ENCODE results near the gene CACNA1E. TPM values are rescaled to one million over a fixed set of nuclear protein-coding genes. Genes with fewer than 3 reads are reported as not detected.

CACNA1E gene
- total RNA-seq, 1 donor, result not detected

DNA sequence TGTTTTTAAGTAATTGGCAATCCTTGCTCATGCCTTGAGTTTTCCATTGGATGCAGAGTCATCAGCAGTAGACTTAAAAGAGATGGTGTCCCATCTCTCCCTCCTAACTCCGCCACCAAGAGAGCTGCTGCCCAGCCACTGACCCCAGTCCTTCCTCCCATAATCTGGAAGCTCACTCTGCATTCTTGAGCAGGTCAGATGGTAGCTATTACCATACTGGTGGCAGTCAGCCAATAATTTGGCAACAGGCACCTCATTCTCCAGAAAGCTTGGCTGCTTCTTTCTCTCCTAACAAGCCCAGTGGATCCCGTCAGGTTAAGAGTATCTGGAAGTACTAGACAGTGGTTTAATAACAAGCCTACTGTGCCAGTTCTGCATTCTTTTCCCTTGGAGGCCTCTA, 306.1 kb downstream of the CACNA1E start:
- no peak for DNase-seq (ENCODE audit: low read depth)
- TF ChIP-seq, protein P1, sequence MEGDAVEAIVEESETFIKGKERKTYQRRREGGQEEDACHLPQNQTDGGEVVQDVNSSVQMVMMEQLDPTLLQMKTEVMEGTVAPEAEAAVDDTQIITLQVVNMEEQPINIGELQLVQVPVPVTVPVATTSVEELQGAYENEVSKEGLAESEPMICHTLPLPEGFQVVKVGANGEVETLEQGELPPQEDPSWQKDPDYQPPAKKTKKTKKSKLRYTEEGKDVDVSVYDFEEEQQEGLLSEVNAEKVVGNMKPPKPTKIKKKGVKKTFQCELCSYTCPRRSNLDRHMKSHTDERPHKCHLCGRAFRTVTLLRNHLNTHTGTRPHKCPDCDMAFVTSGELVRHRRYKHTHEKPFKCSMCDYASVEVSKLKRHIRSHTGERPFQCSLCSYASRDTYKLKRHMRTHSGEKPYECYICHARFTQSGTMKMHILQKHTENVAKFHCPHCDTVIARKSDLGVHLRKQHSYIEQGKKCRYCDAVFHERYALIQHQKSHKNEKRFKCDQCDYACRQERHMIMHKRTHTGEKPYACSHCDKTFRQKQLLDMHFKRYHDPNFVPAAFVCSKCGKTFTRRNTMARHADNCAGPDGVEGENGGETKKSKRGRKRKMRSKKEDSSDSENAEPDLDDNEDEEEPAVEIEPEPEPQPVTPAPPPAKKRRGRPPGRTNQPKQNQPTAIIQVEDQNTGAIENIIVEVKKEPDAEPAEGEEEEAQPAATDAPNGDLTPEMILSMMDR (IDR thresholded peaks at IDR 0.05; ENCODE audit: insufficient read depth, low read length), result no peak

DNA sequence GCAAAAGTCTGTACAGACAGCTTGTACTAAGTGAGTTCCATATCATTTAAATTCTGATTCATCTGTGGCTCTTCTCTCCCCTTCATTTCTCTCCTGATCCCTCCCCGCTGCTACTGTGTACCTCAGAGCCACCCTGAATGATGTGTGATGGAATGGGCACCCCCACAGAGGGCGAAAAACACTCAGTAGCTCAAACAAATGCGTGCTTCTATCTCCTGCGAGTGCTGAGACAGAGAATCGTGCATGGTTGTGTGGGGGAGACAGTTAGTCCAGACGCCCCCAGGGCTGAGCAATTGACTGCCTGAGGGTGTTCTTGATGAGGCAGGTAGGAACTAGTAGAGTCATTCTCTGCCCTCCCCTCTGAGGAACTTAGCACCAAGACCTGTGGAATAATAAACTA, 308.4 kb downstream of the CACNA1E start:
- TF ChIP-seq, protein P1 (IDR thresholded peaks at IDR 0.05; ENCODE audit: insufficient read depth, low read length), result no peak
- H3K4me3 ChIP-seq (ENCODE audit: low read depth, low read length), result no peak overlapping the region
- DNase-seq (ENCODE audit: low read depth), result no peak

More for the DNA sequence above, 306.1 kb downstream of the CACNA1E start:
- no peak overlapping the region for H3K4me3 ChIP-seq (ENCODE audit: low read depth, low read length)

DNA sequence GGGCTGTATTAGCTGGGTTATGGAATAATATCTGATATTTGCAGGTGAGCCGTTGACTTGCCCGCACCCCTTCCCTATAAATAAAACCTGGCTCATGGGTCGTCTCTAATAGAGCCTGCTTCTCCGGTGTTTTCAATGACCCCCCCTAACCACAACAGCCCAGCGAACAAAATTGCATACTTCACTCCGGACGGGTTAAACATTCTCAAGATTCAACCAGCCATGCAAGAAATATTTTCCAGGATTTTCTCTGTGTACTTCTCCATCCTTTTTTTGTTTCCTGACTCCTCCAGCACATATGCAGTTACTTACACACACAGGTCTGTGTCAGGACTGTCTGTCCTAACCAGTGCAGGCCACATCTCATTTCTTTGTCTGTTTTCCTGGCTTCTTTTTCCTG, 310.5 kb downstream of the CACNA1E start:
- DNase-seq (ENCODE audit: low read depth), result no peak
- H3K4me3 ChIP-seq (ENCODE audit: low read depth, low read length), result no peak overlapping the region
- TF ChIP-seq, protein P1 (IDR thresholded peaks at IDR 0.05; ENCODE audit: insufficient read depth, low read length), result no peak

DNA sequence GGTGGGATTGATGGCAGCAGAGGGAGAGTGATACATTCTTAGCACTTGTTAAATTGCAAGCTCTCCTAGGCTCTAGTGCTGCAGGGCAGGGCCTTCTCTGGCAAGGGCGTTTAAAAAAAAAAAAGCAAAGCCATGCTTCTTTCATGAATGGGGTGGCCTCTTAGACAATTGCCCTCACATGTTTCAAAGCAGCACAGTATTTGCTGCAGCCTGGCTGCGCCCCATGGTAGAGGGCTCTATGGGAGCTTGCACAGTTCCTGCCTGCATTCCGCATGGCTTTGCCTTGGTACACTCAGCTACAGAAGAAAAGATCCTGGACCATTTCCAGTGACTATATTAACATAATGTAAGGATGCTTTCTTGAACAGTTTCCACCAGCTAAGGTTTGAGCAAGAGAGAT, 311.0 kb downstream of the CACNA1E start:
- H3K4me3 ChIP-seq (ENCODE audit: low read depth, low read length), result no peak overlapping the region
- TF ChIP-seq, protein P1 (IDR thresholded peaks at IDR 0.05; ENCODE audit: insufficient read depth, low read length), result no peak
- no peak for DNase-seq (ENCODE audit: low read depth)

DNA sequence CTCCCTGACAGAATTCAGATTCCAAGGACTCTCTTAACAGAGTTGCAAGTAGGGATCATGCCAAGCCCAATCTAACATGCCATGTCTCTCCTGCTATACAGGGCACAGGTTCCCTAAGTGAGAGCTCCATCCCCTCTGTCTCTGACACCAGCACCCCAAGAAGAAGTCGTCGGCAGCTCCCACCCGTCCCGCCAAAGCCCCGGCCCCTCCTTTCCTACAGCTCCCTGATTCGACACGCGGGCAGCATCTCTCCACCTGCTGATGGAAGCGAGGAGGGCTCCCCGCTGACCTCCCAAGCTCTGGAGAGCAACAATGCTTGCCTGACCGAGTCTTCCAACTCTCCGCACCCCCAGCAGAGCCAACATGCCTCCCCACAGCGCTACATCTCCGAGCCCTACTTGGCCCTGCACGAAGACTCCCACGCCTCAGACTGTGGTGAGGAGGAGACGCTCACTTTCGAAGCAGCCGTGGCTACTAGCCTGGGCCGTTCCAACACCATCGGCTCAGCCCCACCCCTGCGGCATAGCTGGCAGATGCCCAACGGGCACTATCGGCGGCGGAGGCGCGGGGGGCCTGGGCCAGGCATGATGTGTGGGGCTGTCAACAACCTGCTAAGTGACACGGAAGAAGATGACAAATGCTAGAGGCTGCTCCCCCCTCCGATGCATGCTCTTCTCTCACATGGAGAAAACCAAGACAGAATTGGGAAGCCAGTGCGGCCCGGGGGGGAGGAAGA, 315.0 kb downstream of the CACNA1E start:
- TF ChIP-seq, protein P1 (IDR thresholded peaks at IDR 0.05; ENCODE audit: insufficient read depth, low read length), result no peak
- DNase-seq (ENCODE audit: low read depth), result no peak
- H3K4me3 ChIP-seq (ENCODE audit: low read depth, low read length), result no peak overlapping the region

DNA sequence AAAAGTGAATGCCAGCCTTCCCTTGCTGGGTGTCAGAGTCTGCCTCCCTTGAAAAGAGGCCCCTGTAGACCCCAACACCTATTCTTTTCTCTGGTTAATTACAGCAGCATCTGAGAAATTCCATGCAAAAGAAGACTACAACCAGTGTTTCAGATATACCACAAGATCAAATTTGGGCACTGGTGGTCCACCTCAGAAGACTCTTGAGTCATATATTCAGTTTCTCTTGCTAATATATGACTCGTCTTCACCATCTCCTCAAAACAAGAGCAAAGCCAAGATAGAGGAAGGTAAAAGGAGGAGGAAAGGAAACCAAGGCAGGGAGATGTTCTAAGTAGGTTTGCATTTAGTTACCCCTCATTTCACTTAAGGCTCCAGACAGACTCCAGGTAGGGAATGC, 318.3 kb downstream of the CACNA1E start:
- DNase-seq (ENCODE audit: low read depth), result no peak
- no peak overlapping the region for H3K4me3 ChIP-seq (ENCODE audit: low read depth, low read length)
- TF ChIP-seq, protein P1 (IDR thresholded peaks at IDR 0.05; ENCODE audit: insufficient read depth, low read length), result no peak

DNA sequence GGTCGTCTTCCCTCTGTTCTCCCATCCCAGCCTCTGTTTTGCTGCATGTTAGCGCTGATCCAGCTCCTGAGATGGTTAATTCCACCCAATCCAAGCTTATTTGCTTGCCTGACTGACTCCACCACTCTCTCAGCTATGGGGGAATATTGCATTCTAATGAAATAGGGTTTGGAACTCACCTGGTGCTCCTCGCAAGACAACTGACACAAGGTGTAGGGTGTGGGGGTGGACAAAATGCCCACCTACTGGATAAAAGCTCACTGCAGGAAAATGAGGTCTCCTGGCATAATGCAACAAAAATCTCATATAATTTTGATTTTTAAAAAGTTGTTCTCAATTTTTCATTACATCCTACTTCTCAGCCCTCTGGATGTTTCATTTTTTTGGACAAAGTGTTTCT, 319.1 kb downstream of the CACNA1E start:
- TF ChIP-seq, protein P1 (IDR thresholded peaks at IDR 0.05; ENCODE audit: insufficient read depth, low read length), result no peak
- DNase-seq (ENCODE audit: low read depth), result no peak
- no peak overlapping the region for H3K4me3 ChIP-seq (ENCODE audit: low read depth, low read length)

Data from fibroblast of the aortic adventitia (primary cell).